GM12878 (cell line): Measurements from ENCODE around the gene RAB28.

Experiments used
- CHD2 ChIP-seq: IDR thresholded peaks from 2 replicates; pipeline ENCODE4 v1.6.1; 2011; ENCODE audit warnings: low read depth, low read length, improper control_type of control experiment, borderline replicate concordance
- EGR1 ChIP-seq, 2 experiments: IDR thresholded peaks; 1 replicate in 1 of 2; 2 replicates in 1 of 2; pipeline ENCODE4 v1.6.1; 2011 to 2012; ENCODE audit warnings: low read depth in 2 of 2, low read length in 2 of 2, borderline replicate concordance in 1 of 2, mild to moderate bottlenecking in 1 of 2, moderate library complexity in 1 of 2
- EP300 ChIP-seq, 2 experiments: fragments of 150-350 bp in 1 of 2; IDR thresholded peaks; 2 replicates each; pipeline ENCODE4 v1.6.1; 2011 to 2012; ENCODE audit warnings: low read depth in 2 of 2, low read length in 2 of 2, borderline replicate concordance in 1 of 2, improper control_type of control experiment in 1 of 2, inconsistent platforms in 1 of 2; ENCODE audit not compliant: control insufficient read depth in 1 of 2
- EZH2 ChIP-seq: IDR thresholded peaks from 2 replicates; pipeline ENCODE4 v1.6.1; 2012; ENCODE audit warnings: low read depth, mild to moderate bottlenecking, control low read depth, inconsistent platforms, low read length, borderline replicate concordance; ENCODE audit not compliant: control insufficient read depth
- MYC ChIP-seq: IDR thresholded peaks from 2 replicates; pipeline ENCODE4 v1.6.1; 2011; ENCODE audit warnings: mild to moderate bottlenecking, low read length, moderate library complexity, inconsistent platforms; ENCODE audit not compliant: insufficient read depth, insufficient replicate concordance, insufficient read length, severe bottlenecking
- RUNX3 ChIP-seq: IDR thresholded peaks from 2 replicates; pipeline ENCODE4 v1.6.1; 2012; ENCODE audit warnings: low read length, inconsistent platforms
- SMC3 ChIP-seq: IDR thresholded peaks from 2 replicates; pipeline ENCODE4 v1.6.1; 2011; ENCODE audit warnings: low read length, improper control_type of control experiment, borderline replicate concordance
- SRF ChIP-seq, 2 experiments: IDR thresholded peaks; 2 replicates each; pipeline ENCODE4 v1.6.1; 2011; ENCODE audit warnings: low read depth in 2 of 2, low read length in 2 of 2, mild to moderate bottlenecking in 1 of 2, moderate library complexity in 1 of 2
- YBX1 ChIP-seq: fragments of 450-650 bp; IDR thresholded peaks from 2 replicates; pipeline ENCODE4 v1.6.1; 2016; ENCODE audit warnings: antibody characterized with exemption
- TF ChIP-seq, protein P1 (sequence below), 3 experiments: IDR thresholded peaks in 2 of 3; conservative IDR thresholded peaks in 1 of 3; 2 replicates each; pipeline ENCODE4 v1.5.1; 2011; ENCODE audit warnings: low read depth in 3 of 3, low read length in 3 of 3, mild to moderate bottlenecking in 3 of 3, control low read depth in 2 of 3, moderate library complexity in 2 of 3, inconsistent platforms in 1 of 3, mixed read lengths in 1 of 3; ENCODE audit not compliant: control insufficient read depth in 2 of 3, insufficient read depth in 1 of 3; ENCODE audit errors: extremely low read depth in 1 of 3

DNA sequence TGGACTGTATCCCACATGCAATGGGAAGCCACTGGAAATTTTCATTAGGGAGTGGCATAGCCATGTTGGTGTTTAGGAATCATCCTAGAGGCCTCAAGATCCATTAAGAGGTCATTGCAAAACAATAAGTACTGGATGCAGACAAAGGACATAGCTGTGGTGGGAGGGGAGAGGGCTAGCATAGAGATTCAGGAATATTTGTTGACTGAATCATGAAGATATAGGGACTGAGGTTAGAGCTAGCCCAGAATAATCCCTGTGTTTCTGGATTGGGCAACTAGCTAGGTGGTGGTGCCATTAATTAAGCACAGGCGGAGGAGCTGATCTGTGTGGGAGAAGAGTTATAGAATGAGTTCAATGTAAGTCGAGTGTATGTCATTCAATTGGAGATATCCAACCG is 135.0 kb downstream of the RAB28 start:
- TF ChIP-seq, protein P1, sequence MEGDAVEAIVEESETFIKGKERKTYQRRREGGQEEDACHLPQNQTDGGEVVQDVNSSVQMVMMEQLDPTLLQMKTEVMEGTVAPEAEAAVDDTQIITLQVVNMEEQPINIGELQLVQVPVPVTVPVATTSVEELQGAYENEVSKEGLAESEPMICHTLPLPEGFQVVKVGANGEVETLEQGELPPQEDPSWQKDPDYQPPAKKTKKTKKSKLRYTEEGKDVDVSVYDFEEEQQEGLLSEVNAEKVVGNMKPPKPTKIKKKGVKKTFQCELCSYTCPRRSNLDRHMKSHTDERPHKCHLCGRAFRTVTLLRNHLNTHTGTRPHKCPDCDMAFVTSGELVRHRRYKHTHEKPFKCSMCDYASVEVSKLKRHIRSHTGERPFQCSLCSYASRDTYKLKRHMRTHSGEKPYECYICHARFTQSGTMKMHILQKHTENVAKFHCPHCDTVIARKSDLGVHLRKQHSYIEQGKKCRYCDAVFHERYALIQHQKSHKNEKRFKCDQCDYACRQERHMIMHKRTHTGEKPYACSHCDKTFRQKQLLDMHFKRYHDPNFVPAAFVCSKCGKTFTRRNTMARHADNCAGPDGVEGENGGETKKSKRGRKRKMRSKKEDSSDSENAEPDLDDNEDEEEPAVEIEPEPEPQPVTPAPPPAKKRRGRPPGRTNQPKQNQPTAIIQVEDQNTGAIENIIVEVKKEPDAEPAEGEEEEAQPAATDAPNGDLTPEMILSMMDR (IDR thresholded peaks at IDR 0.05 in 2 of 3, conservative IDR thresholded peaks at IDR 0.05 in 1 of 3; ENCODE audit: control insufficient read depth in 2 of 3, extremely low read depth in 1 of 3, insufficient read depth in 1 of 3, low read depth in 3 of 3, low read length in 3 of 3), result no peak
- TF ChIP-seq RUNX3 (no peak), EGR1 (IDR thresholded peaks at IDR 0.05; ENCODE audit: borderline replicate concordance in 1 of 2, low read depth in 2 of 2, low read length in 2 of 2) (no peak), SRF (IDR thresholded peaks at IDR 0.05; ENCODE audit: low read depth in 2 of 2, low read length in 2 of 2) (no peak), EP300 (IDR thresholded peaks at IDR 0.05; ENCODE audit: borderline replicate concordance in 1 of 2, control insufficient read depth in 1 of 2, low read depth in 2 of 2, low read length in 2 of 2) (no peak), MYC (no peak), YBX1 (no peak), EZH2 (no peak), CHD2 (no peak), SMC3 (no peak)
